Activated CD4-positive, alpha-beta T cell treated with anti-CD3 and anti-CD28 coated beads for 1 hour (primary cell): Measurements from ENCODE around the gene GBP7.
"Not testable (repeated sequence)": the region's sequence is repeated elsewhere in the genome, so short reads cannot be mapped to it uniquely, and the experiment has no call there.

Source experiments
- DNase-seq: peaks from one replicate; pipeline ENCODE4 v3.0.0-alpha.2; 2020

The GBP7 gene, protein sequence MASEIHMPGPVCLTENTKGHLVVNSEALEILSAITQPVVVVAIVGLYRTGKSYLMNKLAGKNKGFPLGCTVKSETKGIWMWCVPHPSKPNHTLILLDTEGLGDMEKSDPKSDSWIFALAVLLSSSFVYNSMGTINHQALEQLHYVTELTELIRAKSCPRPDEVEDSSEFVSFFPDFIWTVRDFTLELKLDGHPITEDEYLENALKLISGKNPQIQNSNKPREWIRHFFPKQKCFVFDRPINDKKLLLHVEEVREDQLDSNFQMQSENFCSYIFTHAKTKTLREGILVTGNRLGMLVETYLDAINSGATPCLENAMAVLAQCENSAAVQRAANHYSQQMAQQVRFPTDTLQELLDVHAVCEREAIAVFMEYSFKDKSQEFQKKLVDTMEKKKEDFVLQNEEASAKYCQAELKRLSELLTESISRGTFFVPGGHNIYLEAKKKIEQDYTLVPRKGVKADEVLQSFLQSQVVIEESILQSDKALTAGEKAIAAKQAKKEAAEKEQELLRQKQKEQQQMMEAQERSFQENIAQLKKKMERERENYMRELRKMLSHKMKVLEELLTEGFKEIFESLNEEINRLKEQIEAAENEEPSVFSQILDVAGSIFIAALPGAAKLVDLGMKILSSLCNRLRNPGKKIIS

DNA sequence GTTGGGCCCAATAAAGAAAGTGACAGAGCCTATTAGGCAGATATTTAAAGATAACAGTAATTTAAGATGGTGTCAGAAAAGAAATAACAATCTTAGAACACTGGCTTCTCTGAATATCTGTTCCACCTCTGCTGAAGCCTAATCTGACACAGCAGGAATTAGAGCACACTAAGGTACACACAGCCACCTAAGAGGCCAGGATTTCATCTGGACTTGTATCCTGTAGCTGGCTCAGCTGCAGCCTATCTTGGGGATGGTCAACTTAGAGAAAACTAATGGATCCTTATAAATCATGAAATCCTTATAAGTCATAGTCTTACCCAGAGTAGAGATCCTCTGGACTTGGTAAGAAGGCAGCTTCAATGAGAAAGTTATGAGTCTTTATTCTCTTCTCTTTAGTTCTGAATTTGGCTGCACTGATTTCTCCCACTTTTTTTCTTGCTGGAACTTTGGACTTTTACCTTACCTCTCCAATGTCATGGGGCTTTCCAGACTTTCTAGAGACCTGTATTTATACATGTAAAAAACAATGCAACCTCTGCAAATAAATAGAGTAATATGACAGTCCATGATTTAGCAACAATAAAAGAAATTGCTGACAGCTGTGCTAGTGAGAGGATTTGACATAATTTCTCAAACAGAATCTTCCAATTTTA is at the start of gene GBP7:
GBP7 (minus strand) TSS at position 403 of the 656 bp plus-strand sequence. CDS start 4,068 bp downstream, outside the sequence.
- no peak for DNase-seq

- DNase-seq, result no peak
Observed at GRCh38 chr1:89221341-89221740, 45.5 kb upstream of the GBP7 start.

GRCh38 chr1:89219851-89220250 is 44.0 kb upstream of the GBP7 start:
- DNase-seq, result not testable (repeated sequence)

GRCh38 chr1:89218941-89219340 is 43.1 kb upstream of the GBP7 start:
- DNase-seq, result not testable (repeated sequence)

DNA sequence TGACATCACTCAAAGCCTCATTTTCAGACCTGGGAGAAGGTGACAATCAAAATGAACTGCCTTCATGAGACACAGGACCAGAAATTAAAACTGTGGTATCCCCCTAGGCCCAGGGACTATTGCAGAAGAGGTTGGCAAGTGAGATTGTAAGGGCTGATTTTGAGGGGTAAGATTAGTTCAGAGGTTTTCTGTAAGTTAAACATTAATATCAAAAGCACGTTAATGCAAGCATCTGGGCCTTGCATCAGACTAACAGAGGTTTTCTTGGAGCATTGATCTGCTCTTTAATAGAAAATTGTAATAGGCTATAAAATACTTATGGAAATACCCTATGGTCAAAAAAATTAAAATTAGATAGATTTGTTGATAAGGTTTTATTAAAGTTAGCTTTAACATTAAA is 37.5 kb upstream of the GBP7 start:
- DNase-seq, result no peak

GRCh38 chr1:89211035-89211634 is 35.3 kb upstream of the GBP7 start:
- no peak for DNase-seq

DNA sequence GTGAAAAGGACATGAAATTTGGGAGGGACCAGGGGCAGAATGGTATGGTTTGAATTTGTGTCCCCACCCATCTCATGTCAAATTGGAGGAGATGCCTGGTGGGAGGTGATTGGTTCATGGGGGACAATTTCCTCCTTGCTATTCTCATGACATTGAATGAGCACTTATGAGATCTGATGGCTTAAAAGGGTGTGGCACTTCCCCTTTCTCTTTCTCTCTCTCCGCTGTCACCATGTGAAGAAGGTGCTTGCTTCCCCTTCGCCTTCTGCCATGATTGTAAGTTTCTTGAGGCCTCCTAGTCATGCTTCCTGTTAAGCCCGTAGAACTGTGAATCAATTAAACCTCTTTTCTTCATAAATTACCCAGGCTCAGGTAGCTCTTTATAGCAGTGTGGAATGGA is 30.6 kb upstream of the GBP7 start:
- no peak for DNase-seq

DNA sequence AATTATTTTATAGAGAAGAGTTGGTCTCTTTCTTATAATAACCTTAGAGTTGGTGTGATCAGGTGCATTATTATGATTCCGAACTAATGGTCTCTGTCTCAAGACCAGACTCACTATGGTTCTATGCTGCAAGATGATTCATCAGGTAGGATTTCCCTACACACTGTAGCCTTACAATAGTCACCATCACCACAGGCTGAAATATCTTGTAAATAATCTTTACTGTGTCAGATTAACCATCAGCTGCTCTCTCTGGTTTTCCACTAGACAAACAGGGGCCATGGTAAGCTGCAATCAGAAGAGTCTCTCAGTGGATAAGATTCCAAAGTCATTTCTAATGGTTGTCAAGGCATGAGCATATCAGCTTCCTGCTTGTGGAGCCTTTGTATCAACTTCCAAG is 27.4 kb upstream of the GBP7 start:
- DNase-seq, result no peak

GRCh38 chr1:89201106-89201794 is 25.4 kb upstream of the GBP7 start:
- DNase-seq, result no peak

- no peak for DNase-seq
Observed at GRCh38 chr1:89200663-89201062, 24.9 kb upstream of the GBP7 start.

- DNase-seq, result no peak
Observed at GRCh38 chr1:89199525-89200031, 23.8 kb upstream of the GBP7 start.

GRCh38 chr1:89198491-89199072 is 22.8 kb upstream of the GBP7 start, which contains the start of gene GBP4:
TSS of gene GBP4 (minus strand) at chr1:89198942. CDS start at chr1:89198834, 108 bp downstream.
- DNase-seq, result peak; percentile 27

GRCh38 chr1:89198081-89198480 is 22.3 kb upstream of the GBP7 start:
- DNase-seq, result no peak

DNA sequence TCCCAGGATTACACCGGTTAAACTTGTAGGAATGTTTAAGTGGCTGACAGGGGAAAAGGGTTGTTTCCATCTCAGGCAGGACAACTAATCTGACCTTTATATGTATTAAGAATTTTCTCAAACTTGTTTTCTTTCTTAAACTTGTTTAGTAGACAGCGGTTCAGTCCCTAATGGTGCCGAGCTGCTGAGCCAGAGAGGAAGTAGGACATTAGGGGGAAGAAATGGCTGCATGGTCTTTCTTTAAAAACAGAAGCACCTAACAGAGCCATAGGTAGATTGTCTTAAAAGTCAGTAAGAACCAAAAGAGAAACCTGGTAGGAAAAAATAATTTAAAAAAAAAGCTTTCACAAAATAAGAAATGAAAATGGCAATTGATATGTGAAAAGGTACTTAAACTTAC is 19.7 kb upstream of the GBP7 start:
- no peak for DNase-seq

DNA sequence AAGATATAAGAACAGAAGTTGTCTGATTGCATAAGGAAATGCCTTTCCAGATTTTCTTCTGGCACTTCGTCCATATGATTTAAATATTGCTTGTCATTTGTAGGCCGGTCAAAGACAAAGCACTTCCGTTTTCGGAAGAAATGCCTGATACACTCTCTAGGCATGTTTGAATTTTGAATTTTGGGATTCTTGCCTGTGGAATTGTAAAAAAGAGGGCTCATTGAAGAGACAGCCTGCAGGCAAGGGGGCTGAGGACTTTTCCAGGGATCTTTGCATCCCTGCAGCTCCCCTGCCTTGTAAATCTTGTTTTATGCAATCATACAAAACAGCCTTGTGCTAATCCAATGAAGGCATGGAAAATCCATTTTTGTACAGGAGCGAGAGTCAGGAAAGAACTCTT is 15.5 kb upstream of the GBP7 start:
- DNase-seq, result no peak

- no peak for DNase-seq
Observed at GRCh38 chr1:89190017-89190416, 14.2 kb upstream of the GBP7 start.

DNA sequence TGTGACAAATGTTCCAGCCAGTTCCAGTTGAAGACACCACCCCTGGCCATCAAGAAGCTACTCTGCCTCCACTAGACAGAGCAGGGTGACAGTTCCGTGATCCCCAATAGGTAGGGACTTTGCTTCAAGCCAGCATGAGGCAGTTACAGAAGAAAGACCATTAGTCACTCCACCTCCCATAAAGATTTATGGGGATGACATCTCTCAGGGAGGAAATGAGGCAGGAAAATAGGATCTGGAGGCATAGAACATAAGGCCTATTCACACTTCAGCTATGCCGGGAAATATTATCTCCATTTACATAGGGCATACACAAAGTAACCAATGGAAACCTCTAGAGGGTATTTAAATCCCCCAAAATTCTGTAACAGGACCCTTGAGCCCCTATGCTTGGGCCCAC is 3.5 kb upstream of the GBP7 start:
- no peak for DNase-seq

DNA sequence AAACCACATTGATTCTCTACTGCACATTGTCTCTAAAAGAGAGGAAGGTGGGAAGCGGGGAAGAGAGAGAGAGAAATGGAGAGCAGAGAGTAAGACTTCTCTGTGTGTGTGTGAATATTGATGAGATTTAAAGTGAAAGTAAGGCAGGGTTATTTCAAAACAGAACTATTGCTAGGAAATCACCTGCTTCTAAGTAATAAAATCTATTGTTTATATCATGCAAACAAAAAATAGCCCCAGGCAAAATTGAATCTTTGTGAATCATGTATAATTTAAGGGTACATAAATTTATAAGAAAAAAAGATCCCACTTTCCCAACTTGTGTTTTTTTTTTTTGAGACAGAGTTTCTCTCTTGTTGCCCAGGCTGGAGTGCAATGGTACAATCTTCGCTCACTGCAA is 1.2 kb upstream of the GBP7 start:
- DNase-seq, result no peak

GRCh38 chr1:89174491-89174890 is 1.3 kb downstream of the GBP7 start:
- no peak for DNase-seq

DNA sequence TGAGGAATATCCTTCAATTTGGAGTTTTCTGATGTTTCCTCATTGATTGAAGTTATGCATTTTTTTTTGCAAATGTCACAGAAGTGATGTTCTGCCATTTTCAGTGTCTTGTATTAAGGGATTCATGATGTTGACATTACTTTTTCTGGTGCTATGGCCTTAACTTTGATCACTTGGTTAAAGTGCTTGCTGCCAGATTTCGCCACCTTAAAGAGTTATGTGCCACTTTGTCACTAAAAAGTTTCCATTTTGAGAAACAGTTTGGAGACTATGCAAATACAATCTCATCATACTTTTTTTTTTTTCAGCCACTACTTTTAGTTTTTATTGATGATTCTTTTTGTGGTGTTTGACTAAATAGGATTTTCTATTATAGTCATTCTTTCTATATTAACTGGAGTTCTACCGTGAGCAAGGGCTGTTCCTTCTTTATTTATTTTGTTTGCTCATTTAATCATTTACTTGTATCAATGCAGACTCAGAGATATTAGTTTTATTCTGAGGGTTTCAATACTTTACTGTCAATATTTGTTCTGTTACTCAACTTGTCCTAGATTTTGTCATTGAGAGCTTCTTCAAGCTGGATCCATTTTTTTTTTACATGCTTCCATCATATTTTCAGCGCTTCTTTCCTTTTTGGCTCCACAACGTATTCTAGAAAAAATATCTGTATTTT is 3.2 kb downstream of the GBP7 start:
- no peak for DNase-seq

- DNase-seq, result no peak
Observed at GRCh38 chr1:89171067-89171438, 4.8 kb downstream of the GBP7 start.
